Progenitor cell of endocrine pancreas (in vitro differentiated cells): ENCODE measurements around the gene CHCHD10. TPM values are rescaled to one million over a fixed set of nuclear protein-coding genes. Genes with fewer than 3 reads are reported as not detected.
A peak's percentile ranks its signal among the peaks of the same experiment; 100 is the strongest.

ENCODE experiments used
- DNase-seq: peaks from one replicate; pipeline ENCODE4 v3.0.0; 2021; ENCODE audit warnings: low spot score; ENCODE audit not compliant: unreplicated experiment
- H3K27ac Mint-ChIP-seq: 2 replicates; pipeline ENCODE4 v1.8.0; 2021; ENCODE audit warnings: mild to moderate bottlenecking, moderate library complexity, mixed read lengths
- H3K27me3 Mint-ChIP-seq: 2 replicates; pipeline ENCODE4 v1.8.0; 2021; ENCODE audit warnings: mixed read lengths
- H3K36me3 Mint-ChIP-seq: 2 replicates; pipeline ENCODE4 v1.8.0; 2022; ENCODE audit warnings: mixed read lengths; ENCODE audit not compliant: insufficient read depth
- H3K4me1 Mint-ChIP-seq: 2 replicates; pipeline ENCODE4 v1.8.0; 2021; ENCODE audit warnings: low read depth, mixed read lengths
- H3K4me3 Mint-ChIP-seq: 2 replicates; pipeline ENCODE4 v1.8.0; 2021; ENCODE audit warnings: low read depth, mild to moderate bottlenecking, moderate library complexity, mixed read lengths
- H3K9me3 Mint-ChIP-seq: 2 replicates; pipeline ENCODE4 v1.8.0; 2021; ENCODE audit warnings: low read depth, mixed read lengths
- CTCF ChIP-seq: fragments of 200-600 bp; sonication (generic); IDR thresholded peaks from one replicate; pipeline ENCODE4 v1.5.0; 2021; ENCODE audit warnings: antibody characterized with exemption, mild to moderate bottlenecking; ENCODE audit not compliant: unreplicated experiment
- total RNA-seq: library from RNA; stranded (reverse); gene quantifications from 2 replicates; pipeline ENCODE4 v1.2.1, GENCODE V29; 2021

The CHCHD10 gene
- total RNA-seq, 1 donor from 2014 or later = 42.3 TPM

- no peaks in the 10 kb centered on the region for H3K9me3 Mint-ChIP-seq
- H3K36me3 Mint-ChIP-seq = no peaks in the 10 kb centered on the region
- H3K27me3 Mint-ChIP-seq = no peaks in the 10 kb centered on the region
- H3K4me1 Mint-ChIP-seq = peaks cover 9% of the 10 kb centered on the region
- H3K27ac Mint-ChIP-seq = no peak overlapping the region
- no peak for TF ChIP-seq CTCF
- no peak for DNase-seq
- H3K4me3 Mint-ChIP-seq = no peak overlapping the region
These were observed 11.3 kb upstream of the CHCHD10 start for GRCh38 chr22:23779083-23779482.

GRCh38 chr22:23778577-23778900 lies 10.8 kb upstream of the CHCHD10 start:
- Mint-ChIP-seq H3K9me3 (no peaks in the 10 kb centered on the region), H3K27me3 (no peaks in the 10 kb centered on the region), H3K4me3 (no peak overlapping the region), H3K36me3 (no peaks in the 10 kb centered on the region), H3K4me1 (peaks cover 13% of the 10 kb centered on the region), H3K27ac (no peak overlapping the region)
- no peak for TF ChIP-seq CTCF
- DNase-seq = no peak

- H3K27me3 Mint-ChIP-seq = no peaks in the 10 kb centered on the region
- TF ChIP-seq CTCF = no peak
- no peak for DNase-seq
- H3K4me3 Mint-ChIP-seq = no peak overlapping the region
- no peaks in the 10 kb centered on the region for H3K36me3 Mint-ChIP-seq
- H3K9me3 Mint-ChIP-seq = no peaks in the 10 kb centered on the region
- no peak overlapping the region for H3K27ac Mint-ChIP-seq
- peaks cover 18% of the 10 kb centered on the region for H3K4me1 Mint-ChIP-seq
These were observed 10.2 kb upstream of the CHCHD10 start for GRCh38 chr22:23777776-23778576.

- no peak for TF ChIP-seq CTCF
- Mint-ChIP-seq H3K4me3 (no peak overlapping the region), H3K36me3 (no peaks in the 10 kb centered on the region), H3K27ac (no peak overlapping the region), H3K4me1 (peaks cover 20% of the 10 kb centered on the region), H3K9me3 (no peaks in the 10 kb centered on the region), H3K27me3 (no peaks in the 10 kb centered on the region)
- no peak for DNase-seq
These were observed 8.1 kb upstream of the CHCHD10 start for GRCh38 chr22:23775779-23776375.

GRCh38 chr22:23774922-23775436 lies 7.2 kb upstream of the CHCHD10 start:
- peaks cover 20% of the 10 kb centered on the region for H3K4me1 Mint-ChIP-seq

More at GRCh38 chr22:23774922-23775436, 7.2 kb upstream of the CHCHD10 start:
- DNase-seq = no peak
- no peak overlapping the region for H3K27ac Mint-ChIP-seq
- no peaks in the 10 kb centered on the region for H3K36me3 Mint-ChIP-seq
- H3K9me3 Mint-ChIP-seq = no peaks in the 10 kb centered on the region
- no peak for TF ChIP-seq CTCF
- peak overlapping the region; percentile 62 for H3K4me3 Mint-ChIP-seq
- H3K27me3 Mint-ChIP-seq = no peaks in the 10 kb centered on the region
